SK-N-SH treated with all-trans-retinoic acid at 6 μM for 48 hours (cell line): Measurements from ENCODE around the gene DCLK1.

ENCODE experiments used
- ATAC-seq: fragments of 200-7000 bp; cut with Tn5 transposase; 3 replicates; pipeline ENCODE4 v1.9.1; 2020; ENCODE audit warnings: mild to moderate bottlenecking, moderate library complexity
- ARNTL ChIP-seq: fragments of 450-650 bp; formaldehyde crosslinking; IDR thresholded peaks from 2 replicates; pipeline ENCODE4 v1.5.0; 2020; ENCODE audit warnings: low read depth, mild to moderate bottlenecking, moderate library complexity, borderline replicate concordance
- BACH2 ChIP-seq: fragments of 250-450 bp; sonication (Bioruptor Pico); IDR thresholded peaks from 2 replicates; pipeline ENCODE4 v1.9.0; 2021; ENCODE audit warnings: mild to moderate bottlenecking, borderline replicate concordance
- CSDC2 ChIP-seq: fragments of 250-450 bp; sonication (Bioruptor Pico); IDR thresholded peaks from 2 replicates; pipeline ENCODE4 v1.5.0; 2020; ENCODE audit warnings: mild to moderate bottlenecking, moderate library complexity
- ESRRG ChIP-seq: fragments of 250-450 bp; sonication (Bioruptor Pico); IDR thresholded peaks from 2 replicates; pipeline ENCODE4 v1.6.1; 2021; ENCODE audit warnings: mild to moderate bottlenecking
- GLIS3 ChIP-seq: fragments of 250-450 bp; sonication (Bioruptor Pico); IDR thresholded peaks from 2 replicates; pipeline ENCODE4 v1.5.0; 2020; ENCODE audit warnings: mild to moderate bottlenecking, moderate library complexity
- ISL1 ChIP-seq: fragments of 250-450 bp; sonication (Bioruptor Pico); IDR thresholded peaks from 2 replicates; pipeline ENCODE4 v2.1.2; 2022; ENCODE audit warnings: mild to moderate bottlenecking, moderate library complexity
- OSR1 ChIP-seq: fragments of 250-450 bp; sonication (Bioruptor Pico); IDR thresholded peaks from 2 replicates; pipeline ENCODE4 v1.8.0; 2022; ENCODE audit warnings: moderate library complexity, mild to moderate bottlenecking, inconsistent platforms
- PPARA ChIP-seq: fragments of 250-450 bp; sonication (Bioruptor Pico); IDR thresholded peaks from 2 replicates; pipeline ENCODE4 v1.5.0; 2020; ENCODE audit warnings: mild to moderate bottlenecking, borderline replicate concordance
- RARB ChIP-seq: fragments of 250-450 bp; sonication (Bioruptor Pico); IDR thresholded peaks from 2 replicates; pipeline ENCODE4 v1.8.0; 2021; ENCODE audit warnings: mild to moderate bottlenecking, moderate library complexity
- TCF4 ChIP-seq: fragments of 250-450 bp; sonication (Bioruptor Pico); IDR thresholded peaks from 2 replicates; pipeline ENCODE4 v1.8.0; 2021; ENCODE audit warnings: mild to moderate bottlenecking, moderate library complexity, borderline replicate concordance
- TOX ChIP-seq: fragments of 250-450 bp; sonication (Bioruptor Pico); IDR thresholded peaks from 2 replicates; pipeline ENCODE4 v1.8.0; 2021; ENCODE audit warnings: mild to moderate bottlenecking, moderate library complexity, borderline replicate concordance
- ZC3H10 ChIP-seq: fragments of 250-450 bp; sonication (Bioruptor Pico); IDR thresholded peaks from 2 replicates; pipeline ENCODE4 v1.5.1; 2021; ENCODE audit warnings: mild to moderate bottlenecking, moderate library complexity
- ZFP3 ChIP-seq: fragments of 250-450 bp; sonication (Bioruptor Pico); IDR thresholded peaks from 2 replicates; pipeline ENCODE4 v1.5.0; 2020; ENCODE audit warnings: mild to moderate bottlenecking, moderate library complexity
- ZFP30 ChIP-seq: fragments of 450-650 bp; formaldehyde crosslinking; IDR thresholded peaks from 2 replicates; pipeline ENCODE4 v1.5.0; 2022; ENCODE audit warnings: mild to moderate bottlenecking, moderate library complexity
- ZNF565 ChIP-seq: fragments of 450-650 bp; formaldehyde crosslinking; conservative IDR thresholded peaks from 2 replicates; pipeline ENCODE4 v1.5.0; 2020; ENCODE audit warnings: low read depth, mild to moderate bottlenecking, moderate library complexity
- ZNF70 ChIP-seq: fragments of 450-650 bp; formaldehyde crosslinking; IDR thresholded peaks from 2 replicates; pipeline ENCODE4 v1.5.0; 2020; ENCODE audit warnings: mild to moderate bottlenecking, moderate library complexity
- ZNF8 ChIP-seq: fragments of 450-650 bp; formaldehyde crosslinking; IDR thresholded peaks from 2 replicates; pipeline ENCODE4 v1.5.0; 2020; ENCODE audit warnings: mild to moderate bottlenecking, moderate library complexity
- TF ChIP-seq, protein P1 (sequence below): fragments of 250-450 bp; sonication (Bioruptor Pico); IDR thresholded peaks from 2 replicates; pipeline ENCODE4 v1.8.0; 2020; ENCODE audit warnings: mild to moderate bottlenecking, moderate library complexity, borderline replicate concordance
- TF ChIP-seq, protein P2 (sequence below): fragments of 250-450 bp; sonication (Bioruptor Pico); IDR thresholded peaks from 2 replicates; pipeline ENCODE4 v1.5.0; 2020; ENCODE audit warnings: mild to moderate bottlenecking, moderate library complexity
- TF ChIP-seq, protein P3 (sequence below): fragments of 250-450 bp; sonication (Bioruptor Pico); IDR thresholded peaks from 2 replicates; pipeline ENCODE4 v1.8.0; 2021; ENCODE audit warnings: low read depth, mild to moderate bottlenecking, moderate library complexity, borderline replicate concordance
- TF ChIP-seq, protein P4 (sequence below): fragments of 250-450 bp; sonication (Bioruptor Pico); IDR thresholded peaks from 2 replicates; pipeline ENCODE4 v1.5.1; 2020; ENCODE audit warnings: low read depth, mild to moderate bottlenecking, moderate library complexity
- TF ChIP-seq, protein P5 (sequence below): fragments of 250-450 bp; sonication (Bioruptor Pico); IDR thresholded peaks from 2 replicates; pipeline ENCODE4 v1.5.1; 2021; ENCODE audit warnings: mild to moderate bottlenecking, moderate library complexity

The DCLK1 gene

DNA sequence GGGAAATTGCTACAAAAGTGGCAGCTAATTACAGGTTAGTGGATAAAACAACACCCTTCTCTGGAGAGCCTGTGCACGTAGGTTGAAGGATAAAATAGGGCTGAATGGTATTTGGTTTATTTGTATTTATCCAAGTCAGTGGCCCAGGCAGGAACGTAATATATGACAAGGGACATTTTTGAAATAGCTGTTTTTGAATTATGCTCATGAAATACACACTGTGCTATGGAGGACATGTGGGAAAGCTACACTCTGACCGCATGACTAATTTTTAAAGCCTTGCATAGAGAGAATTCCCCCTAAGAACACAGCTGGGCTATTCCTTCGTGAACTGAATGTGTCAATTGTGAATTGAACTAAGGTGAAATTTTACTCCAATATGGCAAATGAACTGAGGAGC lies 362.6 kb downstream of the DCLK1 start:
- ATAC-seq, result no peak
- TF ChIP-seq ESRRG, result no peak
- TF ChIP-seq, protein P1, sequence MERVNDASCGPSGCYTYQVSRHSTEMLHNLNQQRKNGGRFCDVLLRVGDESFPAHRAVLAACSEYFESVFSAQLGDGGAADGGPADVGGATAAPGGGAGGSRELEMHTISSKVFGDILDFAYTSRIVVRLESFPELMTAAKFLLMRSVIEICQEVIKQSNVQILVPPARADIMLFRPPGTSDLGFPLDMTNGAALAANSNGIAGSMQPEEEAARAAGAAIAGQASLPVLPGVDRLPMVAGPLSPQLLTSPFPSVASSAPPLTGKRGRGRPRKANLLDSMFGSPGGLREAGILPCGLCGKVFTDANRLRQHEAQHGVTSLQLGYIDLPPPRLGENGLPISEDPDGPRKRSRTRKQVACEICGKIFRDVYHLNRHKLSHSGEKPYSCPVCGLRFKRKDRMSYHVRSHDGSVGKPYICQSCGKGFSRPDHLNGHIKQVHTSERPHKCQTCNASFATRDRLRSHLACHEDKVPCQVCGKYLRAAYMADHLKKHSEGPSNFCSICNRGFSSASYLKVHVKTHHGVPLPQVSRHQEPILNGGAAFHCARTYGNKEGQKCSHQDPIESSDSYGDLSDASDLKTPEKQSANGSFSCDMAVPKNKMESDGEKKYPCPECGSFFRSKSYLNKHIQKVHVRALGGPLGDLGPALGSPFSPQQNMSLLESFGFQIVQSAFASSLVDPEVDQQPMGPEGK (CRISPR knock-in tag), result no peak
- TF ChIP-seq TOX (CRISPR knock-in tag), result no peak
- TF ChIP-seq, protein P2, sequence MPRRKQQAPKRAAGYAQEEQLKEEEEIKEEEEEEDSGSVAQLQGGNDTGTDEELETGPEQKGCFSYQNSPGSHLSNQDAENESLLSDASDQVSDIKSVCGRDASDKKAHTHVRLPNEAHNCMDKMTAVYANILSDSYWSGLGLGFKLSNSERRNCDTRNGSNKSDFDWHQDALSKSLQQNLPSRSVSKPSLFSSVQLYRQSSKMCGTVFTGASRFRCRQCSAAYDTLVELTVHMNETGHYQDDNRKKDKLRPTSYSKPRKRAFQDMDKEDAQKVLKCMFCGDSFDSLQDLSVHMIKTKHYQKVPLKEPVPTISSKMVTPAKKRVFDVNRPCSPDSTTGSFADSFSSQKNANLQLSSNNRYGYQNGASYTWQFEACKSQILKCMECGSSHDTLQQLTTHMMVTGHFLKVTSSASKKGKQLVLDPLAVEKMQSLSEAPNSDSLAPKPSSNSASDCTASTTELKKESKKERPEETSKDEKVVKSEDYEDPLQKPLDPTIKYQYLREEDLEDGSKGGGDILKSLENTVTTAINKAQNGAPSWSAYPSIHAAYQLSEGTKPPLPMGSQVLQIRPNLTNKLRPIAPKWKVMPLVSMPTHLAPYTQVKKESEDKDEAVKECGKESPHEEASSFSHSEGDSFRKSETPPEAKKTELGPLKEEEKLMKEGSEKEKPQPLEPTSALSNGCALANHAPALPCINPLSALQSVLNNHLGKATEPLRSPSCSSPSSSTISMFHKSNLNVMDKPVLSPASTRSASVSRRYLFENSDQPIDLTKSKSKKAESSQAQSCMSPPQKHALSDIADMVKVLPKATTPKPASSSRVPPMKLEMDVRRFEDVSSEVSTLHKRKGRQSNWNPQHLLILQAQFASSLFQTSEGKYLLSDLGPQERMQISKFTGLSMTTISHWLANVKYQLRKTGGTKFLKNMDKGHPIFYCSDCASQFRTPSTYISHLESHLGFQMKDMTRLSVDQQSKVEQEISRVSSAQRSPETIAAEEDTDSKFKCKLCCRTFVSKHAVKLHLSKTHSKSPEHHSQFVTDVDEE (CRISPR knock-in tag), result no peak
- TF ChIP-seq ZNF565 (CRISPR knock-in tag), result no peak
- TF ChIP-seq, protein P3, sequence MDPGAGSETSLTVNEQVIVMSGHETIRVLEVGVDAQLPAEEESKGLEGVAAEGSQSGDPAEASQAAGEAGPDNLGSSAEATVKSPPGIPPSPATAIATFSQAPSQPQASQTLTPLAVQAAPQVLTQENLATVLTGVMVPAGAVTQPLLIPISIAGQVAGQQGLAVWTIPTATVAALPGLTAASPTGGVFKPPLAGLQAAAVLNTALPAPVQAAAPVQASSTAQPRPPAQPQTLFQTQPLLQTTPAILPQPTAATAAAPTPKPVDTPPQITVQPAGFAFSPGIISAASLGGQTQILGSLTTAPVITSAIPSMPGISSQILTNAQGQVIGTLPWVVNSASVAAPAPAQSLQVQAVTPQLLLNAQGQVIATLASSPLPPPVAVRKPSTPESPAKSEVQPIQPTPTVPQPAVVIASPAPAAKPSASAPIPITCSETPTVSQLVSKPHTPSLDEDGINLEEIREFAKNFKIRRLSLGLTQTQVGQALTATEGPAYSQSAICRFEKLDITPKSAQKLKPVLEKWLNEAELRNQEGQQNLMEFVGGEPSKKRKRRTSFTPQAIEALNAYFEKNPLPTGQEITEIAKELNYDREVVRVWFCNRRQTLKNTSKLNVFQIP (CRISPR knock-in tag), result no peak
- TF ChIP-seq, protein P4, sequence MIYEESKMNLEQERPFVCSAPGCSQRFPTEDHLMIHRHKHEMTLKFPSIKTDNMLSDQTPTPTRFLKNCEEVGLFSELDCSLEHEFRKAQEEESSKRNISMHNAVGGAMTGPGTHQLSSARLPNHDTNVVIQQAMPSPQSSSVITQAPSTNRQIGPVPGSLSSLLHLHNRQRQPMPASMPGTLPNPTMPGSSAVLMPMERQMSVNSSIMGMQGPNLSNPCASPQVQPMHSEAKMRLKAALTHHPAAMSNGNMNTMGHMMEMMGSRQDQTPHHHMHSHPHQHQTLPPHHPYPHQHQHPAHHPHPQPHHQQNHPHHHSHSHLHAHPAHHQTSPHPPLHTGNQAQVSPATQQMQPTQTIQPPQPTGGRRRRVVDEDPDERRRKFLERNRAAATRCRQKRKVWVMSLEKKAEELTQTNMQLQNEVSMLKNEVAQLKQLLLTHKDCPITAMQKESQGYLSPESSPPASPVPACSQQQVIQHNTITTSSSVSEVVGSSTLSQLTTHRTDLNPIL (CRISPR knock-in tag), result no peak
- no peak for TF ChIP-seq OSR1
- no peak for TF ChIP-seq ZNF8 (CRISPR knock-in tag)
- TF ChIP-seq GLIS3 (CRISPR knock-in tag), result no peak
- no peak for TF ChIP-seq ZFP30
- no peak for TF ChIP-seq BACH2 (CRISPR knock-in tag)

DNA sequence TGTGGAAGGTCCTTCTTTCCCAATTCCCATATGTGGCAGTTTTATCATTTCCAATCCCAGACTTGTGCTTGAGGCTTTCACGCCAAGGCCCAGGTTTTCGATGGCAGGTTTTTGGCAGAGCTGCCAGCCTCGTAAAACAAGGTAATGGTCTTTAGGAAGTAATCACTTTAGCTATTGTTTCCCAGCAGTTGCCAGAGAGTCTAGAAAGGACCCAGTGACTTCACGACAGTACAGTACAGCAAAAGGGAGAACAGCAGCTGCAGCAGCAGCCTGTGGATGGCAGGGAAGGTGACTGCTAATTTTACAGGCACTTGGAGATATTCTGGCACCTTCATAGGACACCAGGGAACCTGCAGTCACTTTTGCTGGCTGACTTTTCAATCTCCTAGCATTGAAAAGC lies 363.1 kb downstream of the DCLK1 start:
- no peak for TF ChIP-seq BACH2 (CRISPR knock-in tag)
- TF ChIP-seq, protein P5, sequence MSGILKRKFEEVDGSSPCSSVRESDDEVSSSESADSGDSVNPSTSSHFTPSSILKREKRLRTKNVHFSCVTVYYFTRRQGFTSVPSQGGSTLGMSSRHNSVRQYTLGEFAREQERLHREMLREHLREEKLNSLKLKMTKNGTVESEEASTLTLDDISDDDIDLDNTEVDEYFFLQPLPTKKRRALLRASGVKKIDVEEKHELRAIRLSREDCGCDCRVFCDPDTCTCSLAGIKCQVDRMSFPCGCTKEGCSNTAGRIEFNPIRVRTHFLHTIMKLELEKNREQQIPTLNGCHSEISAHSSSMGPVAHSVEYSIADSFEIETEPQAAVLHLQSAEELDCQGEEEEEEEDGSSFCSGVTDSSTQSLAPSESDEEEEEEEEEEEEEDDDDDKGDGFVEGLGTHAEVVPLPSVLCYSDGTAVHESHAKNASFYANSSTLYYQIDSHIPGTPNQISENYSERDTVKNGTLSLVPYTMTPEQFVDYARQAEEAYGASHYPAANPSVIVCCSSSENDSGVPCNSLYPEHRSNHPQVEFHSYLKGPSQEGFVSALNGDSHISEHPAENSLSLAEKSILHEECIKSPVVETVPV (CRISPR knock-in tag), result no peak
- TF ChIP-seq RARB (CRISPR knock-in tag), result no peak
- no peak for TF ChIP-seq ZFP3
- TF ChIP-seq ZNF70 (CRISPR knock-in tag), result no peak
- TF ChIP-seq ESRRG, result no peak
- TF ChIP-seq, protein P1 (CRISPR knock-in tag), result no peak
- no peak for TF ChIP-seq ZNF8 (CRISPR knock-in tag)
- no peak for TF ChIP-seq ARNTL (CRISPR knock-in tag)
- TF ChIP-seq PPARA, result no peak
- TF ChIP-seq, protein P4 (CRISPR knock-in tag), result no peak
- TF ChIP-seq GLIS3 (CRISPR knock-in tag), result no peak
- no peak for TF ChIP-seq CSDC2 (CRISPR knock-in tag)
- TF ChIP-seq TCF4 (CRISPR knock-in tag), result no peak
- TF ChIP-seq ZFP30, result no peak
- TF ChIP-seq ISL1 (CRISPR knock-in tag), result no peak
- TF ChIP-seq ZC3H10, result no peak
- TF ChIP-seq ZNF565 (CRISPR knock-in tag), result no peak
- TF ChIP-seq, protein P3 (CRISPR knock-in tag), result no peak
- ATAC-seq, result no peak
